Left ventricle myocardium superior (tissue), 1 donor: ENCODE measurements around the gene DNAJC13. TPM values are rescaled to one million over a fixed set of nuclear protein-coding genes. Genes with fewer than 3 reads are reported as not detected.
"Not testable (repeated sequence)": the region's sequence is repeated elsewhere in the genome, so short reads cannot be mapped to it uniquely, and the experiment has no call there.

Experiments
- ATAC-seq: fragments of 200-7000 bp; cut with Tn5 transposase; one replicate; pipeline ENCODE4 v1.9.1; 2020; ENCODE audit warnings: mild to moderate bottlenecking, moderate library complexity
- DNase-seq: peaks from one replicate; pipeline ENCODE4 v3.0.0-alpha.2; 2020
- intact Hi-C: fragments of 100-400 bp; cut with micrococcal nuclease; formaldehyde crosslinking; loops from one replicate; pipeline ENCODE4 v1.11.0; 2022
- long read RNA-seq: library from polyadenylated mRNA; unstranded; transcript quantifications from one replicate; pipeline ENCODE4 v2.0.0, GENCODE V29; 2021
- total RNA-seq: library from RNA; stranded (reverse); fragmentation: NEBNext Ultra II Directional; extraction: Animal tissue kit (Norgen Biotek cat#: 25700); gene quantifications from one replicate; pipeline ENCODE4 v1.2.1, GENCODE V29; 2021
- donor health status: DM: no; HTN: yes; CAD: no; lungs with severe emphysema.

DNAJC13 gene
- 30.3 TPM for total RNA-seq
- long read RNA-seq, partial matches to known transcripts = 7 of 10 reads
- long read RNA-seq, other reads (novel, unspliced or antisense) = 1 of 10 reads

GRCh38 chr3:132416807-132417694 lies at the start of gene DNAJC13:
Gene DNAJC13, plus strand, starts transcription at chr3:132417502. Its CDS starts 17,049 bp downstream, at chr3:132434551.
- ATAC-seq (peak; percentile 98), DNase-seq (peak; percentile 95)
- intact Hi-C loops = no loop called here

- ATAC-seq (no peak), DNase-seq (no peak)
- intact Hi-C loops = no loop called here
These were observed 48.8 kb upstream of the DNAJC13 start for GRCh38 chr3:132368515-132368914.

GRCh38 chr3:132368962-132369361 lies 48.3 kb upstream of the DNAJC13 start:
- DNase-seq (no peak), ATAC-seq (no peak)
- intact Hi-C loops = no loop called here

GRCh38 chr3:132376945-132377354 lies 40.4 kb upstream of the DNAJC13 start:
- ATAC-seq, intact Hi-C loops, DNase-seq: not testable (repeated sequence)

GRCh38 chr3:132378048-132378762 lies 39.1 kb upstream of the DNAJC13 start:
- DNase-seq (no peak), ATAC-seq (no peak)
- intact Hi-C loops = no loop called here

GRCh38 chr3:132378846-132379245 lies 38.5 kb upstream of the DNAJC13 start:
- intact Hi-C loops = no loop called here
- no peak for DNase-seq
- ATAC-seq = no peak

- ATAC-seq = no peak
- intact Hi-C loops = no loop called here
- DNase-seq = no peak
These were observed 36.4 kb upstream of the DNAJC13 start for GRCh38 chr3:132380920-132381319.

GRCh38 chr3:132381348-132381944 lies 35.9 kb upstream of the DNAJC13 start:
- intact Hi-C loops = no loop called here
- DNase-seq (no peak), ATAC-seq (no peak)

- ATAC-seq = no peak
These were observed 35.0 kb upstream of the DNAJC13 start for GRCh38 chr3:132382267-132382666.

GRCh38 chr3:132382688-132383194 lies 34.6 kb upstream of the DNAJC13 start:
- ATAC-seq = no peak
- intact Hi-C loops = no loop called here
- no peak for DNase-seq

More at GRCh38 chr3:132382267-132382666, 35.0 kb upstream of the DNAJC13 start:
- intact Hi-C loops = no loop called here
- DNase-seq = no peak

GRCh38 chr3:132386259-132386658 lies 31.0 kb upstream of the DNAJC13 start:
- ATAC-seq (no peak), DNase-seq (no peak)
- intact Hi-C loops = no loop called here

GRCh38 chr3:132392675-132393074 lies 24.6 kb upstream of the DNAJC13 start:
- ATAC-seq, DNase-seq, intact Hi-C loops: not testable (repeated sequence)

GRCh38 chr3:132394320-132394719 lies 23.0 kb upstream of the DNAJC13 start:
- intact Hi-C loops = no loop called here
- DNase-seq (peak; percentile 53), ATAC-seq (peak; percentile 61)

- ATAC-seq (no peak), DNase-seq (no peak)
- intact Hi-C loops = loop anchor here (5.0 kb wide), 1 partner anchor 138 kb away; no protein-coding TSS in a partner anchor
These were observed 22.2 kb upstream of the DNAJC13 start for GRCh38 chr3:132395126-132395525.

- DNase-seq (no peak), ATAC-seq (no peak)
- intact Hi-C loops = loop anchor here (5.0 kb wide), 1 partner anchor 139 kb away; no protein-coding TSS in a partner anchor
These were observed 21.0 kb upstream of the DNAJC13 start for GRCh38 chr3:132396255-132396654.

GRCh38 chr3:132396776-132397175 lies 20.5 kb upstream of the DNAJC13 start:
- not testable (repeated sequence) for ATAC-seq, DNase-seq
- intact Hi-C loops = loop anchor here (5.0 kb wide), 1 partner anchor 139 kb away; no protein-coding TSS in a partner anchor

GRCh38 chr3:132399054-132399929 lies 18.0 kb upstream of the DNAJC13 start:
- intact Hi-C loops = loop anchor here (5.0 kb wide), 1 partner anchor 142 kb away; no protein-coding TSS in a partner anchor
- peak; percentile 56 for ATAC-seq
- no peak for DNase-seq

- no peak for ATAC-seq
- no peak for DNase-seq
- intact Hi-C loops = no loop called here
These were observed 16.0 kb upstream of the DNAJC13 start for GRCh38 chr3:132401255-132401654.
